Stimulated activated CD8-positive, alpha-beta memory T cell treated with anti-CD3 and anti-CD28 coated beads, Interleukin-4, amount 100 ng/mL, for 1 hour (primary cell): ENCODE data around the gene LRRC25.

Experiments
- DNase-seq, 2 donors: peaks; one replicate each; pipeline ENCODE4 v3.0.0-alpha.2; 2020; ENCODE audit warnings: low read depth in 2 of 2, low spot score in 1 of 2

Gene LRRC25

GRCh38 chr19:18397242-18398202 lies at the start of gene LRRC25:
Gene LRRC25 (minus strand): TSS chr19:18397622. CDS start chr19:18396963, 659 bp downstream.
- DNase-seq, result no peak

GRCh38 chr19:18446811-18447359 lies 49.5 kb upstream of the LRRC25 start:
- no peak for DNase-seq

GRCh38 chr19:18446145-18446810 lies 48.9 kb upstream of the LRRC25 start:
- no peak for DNase-seq

- DNase-seq, result no peak
Observed at GRCh38 chr19:18445262-18445948, 48.0 kb upstream of the LRRC25 start.

- DNase-seq, result no peak
Observed at GRCh38 chr19:18444513-18444912, 47.1 kb upstream of the LRRC25 start.

- no peak for DNase-seq
Observed at GRCh38 chr19:18443831-18444230, 46.4 kb upstream of the LRRC25 start.

- no peak for DNase-seq
Observed at GRCh38 chr19:18443406-18443805, 46.0 kb upstream of the LRRC25 start.

- no peak for DNase-seq
Observed at GRCh38 chr19:18442941-18443340, 45.5 kb upstream of the LRRC25 start.

GRCh38 chr19:18441804-18442788 lies 44.7 kb upstream of the LRRC25 start:
- DNase-seq, result no peak

- DNase-seq, result no peak
Observed at GRCh38 chr19:18440936-18441803, 43.7 kb upstream of the LRRC25 start.

- no peak for DNase-seq
Observed at GRCh38 chr19:18440415-18440877, 43.0 kb upstream of the LRRC25 start.

- DNase-seq, result no peak
Observed at GRCh38 chr19:18439910-18440237, 42.5 kb upstream of the LRRC25 start.

- no peak for DNase-seq
Observed at GRCh38 chr19:18439025-18439909, 41.8 kb upstream of the LRRC25 start.

- DNase-seq, result no peak
Observed at GRCh38 chr19:18438331-18439024, 41.1 kb upstream of the LRRC25 start.

GRCh38 chr19:18437491-18438330 lies 40.3 kb upstream of the LRRC25 start, which contains the start of gene ISYNA1:
Gene ISYNA1 (minus strand): TSS chr19:18438133. CDS start chr19:18437979, 154 bp downstream.
- no peak for DNase-seq

- DNase-seq, result peak in 1 of 2 donors; percentile 70
Observed at GRCh38 chr19:18436671-18437490, 39.5 kb upstream of the LRRC25 start.
